ENCODE measurements around the gene LSM5. TPM values are rescaled to one million over a fixed set of nuclear protein-coding genes. Genes with fewer than 3 reads are reported as not detected.

The LSM5 gene
- total RNA-seq, 4 donors from 2014 or later, result 10.1 to 15.6 (median 12.6) TPM

- WGBS, result 93% methylated on average over 2 of the region's 2 CpGs
- no peak for DNase-seq (ENCODE audit: extremely low spot score)
- no peak for TF ChIP-seq CTCF (IDR thresholded peaks at IDR 0.05)
- H3K9me3 ChIP-seq, result no peaks in the 10 kb centered on the region
- peaks cover 10 to 36% (median 26%) of the 10 kb centered on the region in 4 donors for H3K4me1 ChIP-seq
- H3K27ac ChIP-seq (replicated peaks in 1 of 4), result no peak overlapping the region
- H3K27me3 ChIP-seq, result no peaks in the 10 kb centered on the region
- intact Hi-C loops (cut with DNase I), result no loop called here
- H3K4me3 ChIP-seq, result no peak overlapping the region
- peaks cover 0 to 10% (median 0%) of the 10 kb centered on the region in 4 donors for H3K36me3 ChIP-seq
These were observed 45.8 kb upstream of the LSM5 start for GRCh38 chr7:32536016-32536415.

- peaks cover 0 to 10% (median 0%) of the 10 kb centered on the region in 4 donors for H3K36me3 ChIP-seq
- no peak for TF ChIP-seq POLR2A (IDR thresholded peaks at IDR 0.05; ENCODE audit: low read depth)
- TF ChIP-seq POLR2AphosphoS5 (IDR thresholded peaks at IDR 0.05), result no peak
- TF ChIP-seq EP300 (IDR thresholded peaks at IDR 0.05), result no peak
- no peak for TF ChIP-seq CTCF (IDR thresholded peaks at IDR 0.05)
- H3K27me3 ChIP-seq, result no peaks in the 10 kb centered on the region
- WGBS, result 63% methylated on average over 4 of the region's 4 CpGs
- intact Hi-C loops (cut with DNase I), result no loop called here
- H3K9me3 ChIP-seq, result no peaks in the 10 kb centered on the region
- H3K4me1 ChIP-seq, result peaks cover 10 to 39% (median 27%) of the 10 kb centered on the region in 4 donors
- DNase-seq (ENCODE audit: extremely low spot score), result no peak
- no peak overlapping the region for H3K27ac ChIP-seq (replicated peaks in 1 of 4)
- H3K4me3 ChIP-seq, result no peak overlapping the region
These were observed 45.1 kb upstream of the LSM5 start for GRCh38 chr7:32535162-32535702.

GRCh38 chr7:32533276-32534029 is 43.3 kb upstream of the LSM5 start:
- WGBS, result 55% methylated on average over 8 of the region's 8 CpGs
- H3K27me3 ChIP-seq, result no peaks in the 10 kb centered on the region
- peaks cover 0 to 10% (median 0%) of the 10 kb centered on the region in 4 donors for H3K36me3 ChIP-seq
- H3K4me3 ChIP-seq, result no peak overlapping the region
- no peak for TF ChIP-seq POLR2AphosphoS5 (IDR thresholded peaks at IDR 0.05)
- no peak for TF ChIP-seq CTCF (IDR thresholded peaks at IDR 0.05)
- no peak for TF ChIP-seq POLR2A (IDR thresholded peaks at IDR 0.05; ENCODE audit: low read depth)
- no peak for TF ChIP-seq EP300 (IDR thresholded peaks at IDR 0.05)
- intact Hi-C loops (cut with DNase I), result no loop called here
- H3K4me1 ChIP-seq, result peaks cover 10 to 39% (median 27%) of the 10 kb centered on the region in 4 donors
- DNase-seq (ENCODE audit: extremely low spot score), result no peak
- H3K9me3 ChIP-seq, result no peaks in the 10 kb centered on the region
- H3K27ac ChIP-seq (replicated peaks in 1 of 4), result no peak overlapping the region

- DNase-seq (ENCODE audit: extremely low spot score), result no peak
- H3K4me1 ChIP-seq, result peaks cover 10 to 39% (median 25%) of the 10 kb centered on the region in 4 donors
- no peaks in the 10 kb centered on the region for H3K27me3 ChIP-seq
- TF ChIP-seq POLR2AphosphoS5 (IDR thresholded peaks at IDR 0.05), result no peak
- TF ChIP-seq EP300 (IDR thresholded peaks at IDR 0.05), result no peak
- TF ChIP-seq POLR2A (IDR thresholded peaks at IDR 0.05; ENCODE audit: low read depth), result no peak
- TF ChIP-seq CTCF (IDR thresholded peaks at IDR 0.05), result no peak
- H3K36me3 ChIP-seq, result peaks cover 0 to 10% (median 0%) of the 10 kb centered on the region in 4 donors
- 82% methylated on average over 5 of the region's 5 CpGs for WGBS
- H3K9me3 ChIP-seq, result no peaks in the 10 kb centered on the region
- H3K4me3 ChIP-seq, result no peak overlapping the region
- H3K27ac ChIP-seq (replicated peaks in 1 of 4), result no peak overlapping the region
- intact Hi-C loops (cut with DNase I), result no loop called here
These were observed 42.5 kb upstream of the LSM5 start for GRCh38 chr7:32532716-32533115.
